Stromal cell of bone marrow (primary cell): ENCODE data around the gene CCDC180.
A peak's percentile ranks its signal among the peaks of the same experiment; 100 is the strongest.
"Not testable (repeated sequence)": the region's sequence is repeated elsewhere in the genome, so short reads cannot be mapped to it uniquely, and the experiment has no call there.

Source experiments
- DNase-seq: peaks from one replicate; pipeline ENCODE4 v3.0.0-alpha.2; 2012; ENCODE audit warnings: low read depth

Gene CCDC180

DNA sequence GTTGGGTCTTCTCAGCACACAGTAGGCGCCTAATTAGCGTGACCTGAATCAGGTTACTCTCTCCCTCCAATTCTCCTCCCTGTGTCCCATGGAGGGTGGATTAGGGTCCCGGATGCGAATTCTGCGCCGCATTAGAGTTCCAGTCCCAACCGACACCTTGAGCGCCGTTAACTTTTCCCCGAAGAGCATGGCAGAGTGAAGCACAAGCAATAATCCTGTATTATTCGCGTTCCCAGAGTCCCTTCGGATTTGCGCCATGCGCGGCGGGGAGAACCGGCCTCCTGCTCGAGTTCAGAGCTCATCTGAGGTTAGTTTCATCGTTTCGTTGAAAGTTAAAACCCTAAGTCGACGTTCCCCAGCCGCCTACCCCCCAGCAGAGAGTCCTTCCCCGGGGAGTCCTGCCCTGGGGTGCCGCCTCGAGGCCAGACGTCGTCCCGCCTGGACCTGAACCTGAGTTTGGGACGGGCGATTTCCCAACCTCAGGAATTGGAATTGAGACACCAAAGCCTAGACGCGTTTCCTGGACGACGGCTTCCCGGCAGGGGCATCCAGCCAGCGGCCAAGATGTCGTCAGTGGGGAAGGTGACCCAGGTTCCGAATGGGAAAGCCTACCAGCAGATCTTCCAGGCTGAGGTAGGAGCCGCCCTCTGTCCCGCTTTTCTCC lies at the start of gene CCDC180:
Gene CCDC180 (plus strand): TSS at position 160 of the 664 bp plus-strand sequence. CDS start 405 bp downstream, at position 565.
- peak; percentile 11 for DNase-seq

DNA sequence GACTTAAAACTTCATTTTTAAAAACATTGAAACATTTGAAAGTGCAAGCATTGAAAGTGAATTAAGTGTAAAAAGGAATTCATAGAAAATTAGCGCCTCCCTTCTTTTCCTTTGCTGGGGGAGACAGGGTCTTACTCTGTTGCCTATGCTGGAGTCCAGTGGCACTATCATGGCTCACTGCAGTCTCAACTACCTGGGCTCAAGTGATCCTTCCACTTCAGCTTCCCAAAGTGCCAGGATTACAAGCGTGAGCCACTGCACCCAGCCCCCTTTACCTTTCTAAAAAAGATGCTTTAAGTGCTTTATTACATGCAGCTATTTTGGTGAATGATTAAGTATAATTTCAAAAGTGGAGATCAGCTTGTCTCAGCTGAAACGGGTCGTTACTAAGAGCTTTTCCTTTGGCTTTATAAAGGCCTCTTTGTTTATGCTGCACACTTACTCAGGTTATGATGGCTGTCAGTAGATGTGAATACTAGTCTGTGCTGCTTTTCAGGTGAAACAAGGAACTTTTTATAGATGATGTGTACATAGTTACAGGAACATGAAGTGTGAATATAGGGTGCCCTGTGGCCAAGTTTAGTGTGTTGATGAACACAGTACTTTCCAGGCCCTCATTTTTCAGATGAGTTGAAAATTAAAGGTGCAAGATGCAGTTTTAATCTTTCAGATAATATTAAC lies 47.5 kb upstream of the CCDC180 start:
- DNase-seq: not testable (repeated sequence)

DNA sequence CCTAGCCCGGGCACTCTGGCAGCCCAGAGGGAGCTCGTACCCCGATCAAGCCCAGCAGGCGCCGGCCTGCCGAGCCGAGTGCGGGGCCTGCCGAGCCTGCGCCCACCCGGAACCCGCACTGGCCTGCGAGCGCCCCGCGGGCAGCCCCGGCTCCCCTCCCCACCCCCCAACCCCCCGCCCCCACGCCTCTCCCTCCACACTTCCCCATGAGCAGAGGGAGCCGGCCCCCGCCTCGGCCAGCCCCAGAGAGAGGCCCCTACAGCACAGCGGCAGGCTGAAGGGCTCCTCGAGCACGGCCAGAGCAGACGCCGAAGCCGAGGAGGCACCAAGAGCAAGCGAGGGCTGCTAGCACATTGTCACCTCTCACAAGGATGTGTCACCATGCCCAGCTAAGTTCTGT lies 36.2 kb upstream of the CCDC180 start:
- no peak for DNase-seq

DNA sequence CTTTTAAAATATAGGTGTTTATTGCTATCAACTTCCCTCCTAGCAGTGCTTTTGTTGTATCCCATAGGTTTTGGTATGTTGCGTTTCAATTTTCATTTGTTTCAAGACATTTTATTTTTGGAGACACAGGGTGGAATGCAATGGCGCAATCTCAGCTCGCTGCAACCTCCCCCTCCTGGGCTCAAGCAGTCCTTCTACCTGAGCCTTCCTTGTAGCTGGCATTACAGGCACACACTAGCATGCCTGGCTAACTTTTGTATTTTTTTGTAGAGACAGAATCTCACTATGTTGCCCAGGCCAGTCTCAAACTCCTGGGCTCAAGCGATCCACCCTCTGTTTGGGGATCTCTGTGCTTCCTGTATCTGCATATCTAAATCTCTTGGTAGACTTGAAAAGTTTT lies 35.4 kb upstream of the CCDC180 start:
- no peak for DNase-seq

- no peak for DNase-seq
These were observed 31.1 kb upstream of the CCDC180 start for GRCh38 chr9:97276310-97276852.

DNA sequence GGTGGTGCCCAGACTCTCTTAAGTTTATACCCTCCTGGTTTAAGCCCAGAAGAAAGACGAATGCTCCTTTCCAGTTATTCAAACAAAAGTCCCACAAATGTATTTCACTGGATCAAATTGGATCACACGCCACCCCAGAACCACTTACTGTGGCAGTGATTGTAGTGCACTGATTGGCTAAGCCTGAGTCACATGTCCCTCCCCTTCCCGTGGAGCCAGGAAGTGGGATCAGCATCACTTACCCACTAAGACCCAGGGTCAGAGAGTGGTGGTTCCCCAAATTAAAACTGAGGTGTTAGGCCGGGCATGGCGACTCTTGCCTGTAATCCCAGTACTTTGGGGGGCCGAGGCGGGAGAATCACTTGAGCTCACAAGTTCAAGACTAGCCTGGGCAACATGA lies 29.5 kb upstream of the CCDC180 start:
- DNase-seq: no peak

GRCh38 chr9:97280755-97281330 lies 26.6 kb upstream of the CCDC180 start:
- DNase-seq: no peak

DNA sequence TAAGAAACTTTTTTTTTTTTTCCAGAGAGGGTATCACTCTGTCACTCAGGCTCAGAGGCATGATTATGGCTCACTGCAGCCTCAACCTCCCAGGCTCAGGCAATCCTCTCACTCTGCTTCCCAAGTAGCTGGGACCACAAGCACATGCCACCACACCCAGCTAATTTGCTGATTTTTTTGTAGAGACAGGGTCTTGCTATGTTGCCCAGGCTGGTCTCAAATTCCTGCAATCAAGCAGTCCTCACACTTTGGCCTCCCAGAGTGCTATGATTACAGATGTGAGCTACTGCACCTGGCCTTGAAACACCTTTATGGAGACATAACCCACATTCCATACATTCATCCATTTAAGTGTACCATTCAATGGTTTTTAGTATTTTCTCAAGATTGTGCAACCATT lies 23.7 kb upstream of the CCDC180 start:
- DNase-seq: no peak

- no peak for DNase-seq
These were observed 22.7 kb upstream of the CCDC180 start for GRCh38 chr9:97284798-97285197.

DNA sequence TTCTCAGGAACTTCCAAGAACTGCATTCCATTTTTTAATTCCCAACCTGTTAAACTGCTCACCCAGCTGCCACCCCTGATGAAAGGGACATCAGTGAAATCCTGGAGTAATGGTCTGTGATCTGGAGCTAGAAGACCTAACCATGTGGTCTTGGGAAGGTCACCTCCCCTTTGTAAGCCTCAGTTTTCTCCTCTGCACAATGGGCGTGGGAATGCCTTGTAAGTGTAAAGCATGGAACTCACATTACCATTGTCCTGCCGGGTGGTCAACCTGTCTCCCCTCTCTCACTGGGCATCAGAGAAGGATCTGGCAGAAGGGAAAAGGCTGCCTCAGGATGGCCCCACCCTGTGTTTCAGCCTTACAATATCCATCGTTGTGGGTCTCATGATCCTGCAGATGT lies 15.3 kb upstream of the CCDC180 start:
- DNase-seq: no peak

GRCh38 chr9:97293207-97293721 lies 14.2 kb upstream of the CCDC180 start:
- DNase-seq: peak; percentile 17

- no peak for DNase-seq
These were observed 13.6 kb upstream of the CCDC180 start for GRCh38 chr9:97293818-97294217.

GRCh38 chr9:97297889-97298288 lies 9.6 kb upstream of the CCDC180 start:
- no peak for DNase-seq

DNA sequence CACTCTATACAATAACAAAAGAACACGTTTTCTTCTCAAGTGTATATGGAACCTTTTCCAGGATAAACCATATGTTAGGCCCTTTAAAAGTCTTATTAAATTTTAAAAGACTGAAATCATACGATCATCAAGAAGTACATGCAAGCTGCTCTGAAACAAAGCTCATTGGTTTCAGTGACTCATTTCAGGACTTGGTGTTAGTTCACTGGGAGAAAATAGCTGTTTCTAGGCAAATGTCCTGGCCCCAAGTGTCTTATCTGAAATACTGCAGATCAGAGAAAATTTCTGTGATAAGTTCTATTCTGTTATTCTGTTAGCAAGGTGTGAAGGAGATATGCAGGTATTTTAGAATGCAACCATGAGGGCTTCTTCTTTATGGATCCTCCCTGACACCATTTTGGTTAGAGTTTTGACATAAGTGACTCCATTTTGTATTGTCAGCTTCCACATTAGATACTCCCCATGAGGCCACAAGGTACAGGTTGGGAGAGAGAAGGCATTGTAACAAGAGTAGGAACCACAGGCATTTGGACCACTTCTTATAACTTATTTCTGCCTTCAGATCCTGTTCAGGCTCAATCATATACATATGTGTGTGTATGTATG lies 7.5 kb upstream of the CCDC180 start:
- DNase-seq: no peak

DNA sequence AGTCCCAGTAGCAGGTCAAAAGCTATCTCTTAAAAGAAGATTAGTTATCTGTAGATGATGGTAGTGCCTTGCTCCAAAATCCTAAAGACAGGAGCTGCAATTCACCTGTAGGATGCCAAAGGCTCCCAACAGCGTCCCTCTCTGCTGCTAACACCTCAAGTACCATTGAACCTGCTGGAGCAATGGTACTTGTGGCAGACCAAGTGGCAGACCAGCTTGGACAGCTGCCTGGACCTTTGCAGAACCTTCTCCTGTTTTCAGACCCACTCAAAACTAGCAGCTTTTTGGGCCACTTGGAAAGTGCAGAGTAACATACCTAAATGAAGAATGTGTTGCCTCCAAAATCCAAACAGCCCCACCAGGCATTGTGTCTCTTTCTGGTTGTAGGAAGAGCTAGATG lies 6.9 kb upstream of the CCDC180 start:
- no peak for DNase-seq

DNA sequence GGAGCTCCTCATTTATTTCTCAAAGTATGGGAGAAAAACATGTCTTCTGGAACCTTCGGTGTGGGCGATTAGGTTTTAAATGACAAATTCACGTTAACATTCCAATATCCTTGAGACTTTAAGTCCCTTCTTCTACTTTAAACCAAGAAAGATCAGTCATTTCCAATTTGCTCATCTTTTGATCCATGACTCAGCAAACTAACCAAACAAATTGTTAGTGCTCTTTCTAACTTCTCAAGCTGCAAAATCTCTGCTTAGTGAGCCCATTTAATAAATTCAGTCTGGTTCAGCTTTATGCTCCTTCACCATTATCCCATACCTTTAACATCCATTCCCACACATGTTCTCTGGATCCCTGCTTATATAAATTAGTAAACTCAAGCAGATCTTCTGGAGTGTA lies 5.5 kb upstream of the CCDC180 start:
- DNase-seq: no peak

GRCh38 chr9:97304586-97304985 lies 2.9 kb upstream of the CCDC180 start:
- DNase-seq: no peak

- DNase-seq: no peak
These were observed 1.8 kb upstream of the CCDC180 start for GRCh38 chr9:97305501-97306298.

DNA sequence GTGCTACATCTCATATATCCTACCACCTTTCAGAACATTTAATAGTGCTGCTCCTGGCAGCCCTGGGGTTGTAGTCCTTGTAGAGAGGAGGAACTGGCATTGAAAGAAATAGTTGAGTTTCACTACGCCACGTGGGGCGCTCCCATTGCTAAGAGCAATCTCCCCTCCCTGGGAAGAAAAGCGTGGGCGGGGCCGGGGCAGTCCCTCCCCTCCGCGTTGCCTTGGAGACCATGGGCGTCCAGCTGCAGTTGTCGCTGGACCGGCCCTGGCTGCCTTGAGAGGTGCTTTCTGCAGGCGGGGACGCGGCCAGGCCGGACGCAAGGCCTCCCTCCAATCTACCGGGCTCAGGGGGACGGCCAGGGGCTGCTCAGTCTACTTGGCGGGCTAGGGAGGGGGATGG lies 368 bp upstream of the CCDC180 start:
- peak; percentile 57 for DNase-seq

- DNase-seq: no peak
These were observed 1.8 kb downstream of the CCDC180 start for GRCh38 chr9:97309260-97309659.

DNA sequence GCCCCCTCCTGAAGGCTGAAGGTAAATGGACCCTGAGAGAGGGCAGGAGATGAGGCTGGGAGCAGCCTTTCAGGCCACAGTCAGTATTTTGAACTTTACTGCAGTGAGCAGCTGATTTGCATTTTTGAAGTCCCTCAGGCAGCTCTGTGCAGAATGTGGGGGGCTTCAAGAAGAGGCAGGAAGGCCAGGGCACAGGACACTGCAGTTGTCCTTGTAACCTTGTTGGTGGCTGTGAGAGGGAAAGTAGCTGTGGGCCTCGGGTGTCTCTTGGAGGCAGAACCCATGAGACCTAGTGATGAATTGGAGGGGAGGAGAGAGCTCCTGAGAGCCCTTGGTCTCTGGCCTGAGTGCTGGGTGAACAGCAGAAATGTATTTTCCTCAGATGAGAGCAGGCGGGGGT lies 2.6 kb downstream of the CCDC180 start:
- no peak for DNase-seq

- DNase-seq: no peak
These were observed 3.4 kb downstream of the CCDC180 start for GRCh38 chr9:97310896-97311295.
